H9 (cell line): ENCODE results near the gene MYADM. TPM values are rescaled to one million over a fixed set of nuclear protein-coding genes. Genes with fewer than 3 reads are reported as not detected.

ENCODE experiments used
- DNase-seq: peaks from one replicate; pipeline ENCODE4 v3.0.0-alpha.2; 2017
- H2AFZ ChIP-seq: one replicate; pipeline ENCODE4 v1.6.1; 2013; ENCODE audit warnings: mild to moderate bottlenecking, low read length, control low read depth, moderate library complexity
- H2AK5ac ChIP-seq: 2 replicates; pipeline ENCODE4 v1.6.1; 2013; ENCODE audit warnings: low read length, control low read depth, mixed read lengths; ENCODE audit not compliant: insufficient read length
- H2BK120ac ChIP-seq: one replicate; pipeline ENCODE4 v1.6.1; 2013; ENCODE audit warnings: low read depth, mild to moderate bottlenecking, low read length, control low read depth, inconsistent platforms; ENCODE audit not compliant: poor library complexity, severe bottlenecking
- H2BK12ac ChIP-seq: 2 replicates; pipeline ENCODE4 v1.6.1; 2013; ENCODE audit warnings: low read length, control low read depth, mixed read lengths, low read depth; ENCODE audit not compliant: insufficient read length
- H2BK15ac ChIP-seq: 2 replicates; pipeline ENCODE4 v1.6.1; 2013; ENCODE audit warnings: low read depth, low read length, control low read depth
- H2BK20ac ChIP-seq: one replicate; pipeline ENCODE4 v1.6.1; 2013; ENCODE audit warnings: low read depth, mild to moderate bottlenecking, low read length, control low read depth, inconsistent platforms; ENCODE audit not compliant: poor library complexity, severe bottlenecking
- H2BK5ac ChIP-seq: 2 replicates; pipeline ENCODE4 v1.6.1; 2013; ENCODE audit warnings: low read length, control low read depth, mixed read lengths; ENCODE audit not compliant: insufficient read length
- H3K14ac ChIP-seq: 2 replicates; pipeline ENCODE4 v1.6.1; 2013; ENCODE audit warnings: low read length, control low read depth; ENCODE audit not compliant: insufficient read depth
- H3K18ac ChIP-seq: 2 replicates; pipeline ENCODE4 v1.6.1; 2013; ENCODE audit warnings: low read depth, mild to moderate bottlenecking, mixed read lengths, low read length, control low read depth; ENCODE audit not compliant: insufficient read length
- H3K23ac ChIP-seq: 2 replicates; pipeline ENCODE4 v1.6.1; 2013; ENCODE audit warnings: low read length, control low read depth, mixed read lengths, low read depth; ENCODE audit not compliant: insufficient read length
- H3K23me2 ChIP-seq: 2 replicates; pipeline ENCODE4 v1.6.1; 2013; ENCODE audit warnings: low read depth, mild to moderate bottlenecking, mixed read lengths, low read length, control low read depth; ENCODE audit not compliant: insufficient read length, poor library complexity, severe bottlenecking
- H3K27ac ChIP-seq: 2 replicates; pipeline ENCODE4 v1.5.1; 2013; ENCODE audit warnings: low read length, control low read depth, mixed read lengths, low read depth; ENCODE audit not compliant: insufficient read length
- H3K27me3 ChIP-seq: 2 replicates; pipeline ENCODE4 v1.6.1; 2013; ENCODE audit warnings: low read length, control low read depth, inconsistent platforms; ENCODE audit not compliant: insufficient read depth
- H3K4ac ChIP-seq: 2 replicates; pipeline ENCODE4 v1.6.1; 2013; ENCODE audit warnings: low read depth, mild to moderate bottlenecking, control low read depth, inconsistent platforms, low read length, moderate library complexity
- H3K4me1 ChIP-seq: 2 replicates; pipeline ENCODE4 v1.6.1; 2013; ENCODE audit warnings: low read length, control low read depth, inconsistent platforms; ENCODE audit not compliant: insufficient read depth
- H3K4me2 ChIP-seq: 2 replicates; pipeline ENCODE4 v1.6.1; 2013; ENCODE audit warnings: low read length, control low read depth, mixed read lengths; ENCODE audit not compliant: insufficient read length, insufficient read depth
- H3K56ac ChIP-seq: 2 replicates; pipeline ENCODE4 v1.6.1; 2013; ENCODE audit warnings: low read depth, mild to moderate bottlenecking, mixed read lengths, low read length, control low read depth; ENCODE audit not compliant: insufficient read length
- H3K79me1 ChIP-seq: 2 replicates; pipeline ENCODE4 v1.6.1; 2013; ENCODE audit warnings: low read depth, mild to moderate bottlenecking, moderate library complexity, low read length, control low read depth, inconsistent platforms; ENCODE audit not compliant: insufficient read depth, poor library complexity, severe bottlenecking
- H3K79me2 ChIP-seq: 2 replicates; pipeline ENCODE4 v1.6.1; 2013; ENCODE audit warnings: low read length, control low read depth, inconsistent platforms; ENCODE audit not compliant: insufficient read depth
- H3K9ac ChIP-seq: 2 replicates; pipeline ENCODE4 v1.6.1; 2013; ENCODE audit warnings: low read length, control low read depth, mixed read lengths; ENCODE audit not compliant: insufficient read length; ENCODE audit errors: extremely low read depth
- H3K9me3 ChIP-seq: one replicate; pipeline ENCODE4 v1.6.1; 2013; ENCODE audit warnings: low read depth, low read length, inconsistent platforms; ENCODE audit not compliant: control insufficient read depth
- H3T11ph ChIP-seq: one replicate; pipeline ENCODE4 v1.6.1; 2013; ENCODE audit warnings: mild to moderate bottlenecking, low read length, control low read depth, inconsistent platforms
- H4K20me1 ChIP-seq: one replicate; pipeline ENCODE4 v1.6.1; 2013; ENCODE audit not compliant: control insufficient read depth, insufficient read length, insufficient read depth
- H4K5ac ChIP-seq: 2 replicates; pipeline ENCODE4 v1.6.1; 2013; ENCODE audit warnings: low read depth, mild to moderate bottlenecking, mixed read lengths, low read length, control low read depth; ENCODE audit not compliant: insufficient read length
- H4K8ac ChIP-seq: replicated peaks from 2 replicates; pipeline ENCODE4 v1.6.1; 2013; ENCODE audit warnings: low read length, control low read depth, mixed read lengths, low read depth; ENCODE audit not compliant: insufficient read length
- H4K91ac ChIP-seq: 2 replicates; pipeline ENCODE4 v1.6.1; 2013; ENCODE audit warnings: low read depth, mild to moderate bottlenecking, moderate library complexity, mixed read lengths, low read length, control low read depth; ENCODE audit not compliant: insufficient read length
- H3K27ac Mint-ChIP-seq, 3 experiments: 2 replicates in 2 of 3; 3 replicates in 1 of 3; pipeline ENCODE4 v1.8.0; 2020 to 2021; ENCODE audit warnings: mixed read lengths in 3 of 3, mild to moderate bottlenecking in 1 of 3, moderate library complexity in 1 of 3
- H3K27me3 Mint-ChIP-seq: 2 replicates; pipeline ENCODE4 v1.8.0; 2021; ENCODE audit warnings: low read depth, mild to moderate bottlenecking, moderate library complexity, mixed read lengths
- H3K36me3 Mint-ChIP-seq, 3 experiments: 2 replicates in 2 of 3; 3 replicates in 1 of 3; pipeline ENCODE4 v1.8.0; 2020 to 2021; ENCODE audit warnings: low read depth in 3 of 3, mixed read lengths in 3 of 3; ENCODE audit not compliant: insufficient read depth in 1 of 3
- H3K4me1 Mint-ChIP-seq, 2 experiments: 2 replicates each; pipeline ENCODE4 v1.8.0; 2020; ENCODE audit warnings: mixed read lengths in 2 of 2
- H3K4me3 Mint-ChIP-seq, 2 experiments: 2 replicates in 1 of 2; 3 replicates in 1 of 2; pipeline ENCODE4 v1.8.0; 2020 to 2021; ENCODE audit warnings: mild to moderate bottlenecking in 2 of 2, mixed read lengths in 2 of 2, moderate library complexity in 1 of 2
- H3K9me3 Mint-ChIP-seq, 2 experiments: 2 replicates in 1 of 2; 3 replicates in 1 of 2; pipeline ENCODE4 v1.8.0; 2020; ENCODE audit warnings: mild to moderate bottlenecking in 2 of 2, mixed read lengths in 2 of 2, moderate library complexity in 1 of 2
- WGBS: extraction: QIAGEN DNeasy Blood & Tissue Kit; methylation state at CpG from one replicate; pipeline ENCODE4 v1.1.7; 2013; ENCODE audit warnings: missing lambda C conversion rate, low lambda C conversion rate, mixed read lengths; ENCODE audit not compliant: insufficient read length; ENCODE audit errors: extremely low coverage; 5-methylcytosine and 5-hydroxymethylcytosine counted together
- total RNA-seq: library from RNA; stranded (reverse); gene quantifications from 2 replicates; pipeline ENCODE4 v1.2.1, GENCODE V29; 2021
- TF ChIP-seq, protein P1 (sequence below): fragments of 200-600 bp; sonication (generic); conservative IDR thresholded peaks from 3 replicates; pipeline ENCODE4 v1.8.0; 2021; ENCODE audit warnings: antibody characterized with exemption, mild to moderate bottlenecking

Gene MYADM
- total RNA-seq, 1 experiment from 2014 or later, result 116 TPM

DNA sequence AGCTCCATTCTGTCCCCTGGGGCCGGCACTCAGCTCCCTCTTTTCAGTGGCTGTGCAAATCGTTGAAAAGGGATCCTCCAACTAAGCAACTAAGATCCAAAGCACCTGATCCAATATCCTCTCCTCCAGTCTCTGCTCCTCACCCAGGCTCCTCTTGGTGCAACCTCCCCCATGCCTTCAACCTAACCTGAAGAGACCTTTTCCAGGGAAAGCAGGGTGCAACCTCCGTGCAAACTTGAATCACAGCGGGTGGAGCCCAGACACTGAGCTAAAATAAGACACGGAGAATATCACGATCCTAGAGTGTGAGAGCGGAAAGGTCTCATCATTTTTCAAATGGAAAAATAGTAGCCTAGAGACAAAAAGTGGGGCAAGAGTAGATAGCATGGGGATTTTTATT is 49.7 kb downstream of the MYADM start:
- H3K79me1 ChIP-seq, result no peaks in the 10 kb centered on the region
- no peaks in the 10 kb centered on the region for H3K23me2 ChIP-seq
- no peak overlapping the region for H3K23ac ChIP-seq
- no peak overlapping the region for H3K27ac ChIP-seq
- H3K9ac ChIP-seq, result no peak overlapping the region
- no peak for DNase-seq
- H3K14ac ChIP-seq, result no peak overlapping the region
- H3K4me1 Mint-ChIP-seq, result peaks cover 2% of the 10 kb centered on the region in 2 experiments; a peak in 2 of 4 replicates
- peaks cover 3 to 11% of the 10 kb centered on the region in 2 experiments; a peak in 3 of 5 replicates for H3K9me3 Mint-ChIP-seq
- no peak overlapping the region for H3K18ac ChIP-seq
- H3K27ac Mint-ChIP-seq, result no peak overlapping the region
- no peak overlapping the region for H2BK20ac ChIP-seq
- peaks cover 36 to 70% (median 58%) of the 10 kb centered on the region in 3 experiments for H3K36me3 Mint-ChIP-seq
- no peaks in the 10 kb centered on the region for H3K9me3 ChIP-seq
- no peak overlapping the region for H4K8ac ChIP-seq
- H3K4me3 Mint-ChIP-seq, result no peak overlapping the region
- no peak overlapping the region for H4K91ac ChIP-seq
- WGBS, result no CpG with 5 or more reads among the region's 7 CpGs
- H3K56ac ChIP-seq, result no peak overlapping the region
- TF ChIP-seq, protein P1, sequence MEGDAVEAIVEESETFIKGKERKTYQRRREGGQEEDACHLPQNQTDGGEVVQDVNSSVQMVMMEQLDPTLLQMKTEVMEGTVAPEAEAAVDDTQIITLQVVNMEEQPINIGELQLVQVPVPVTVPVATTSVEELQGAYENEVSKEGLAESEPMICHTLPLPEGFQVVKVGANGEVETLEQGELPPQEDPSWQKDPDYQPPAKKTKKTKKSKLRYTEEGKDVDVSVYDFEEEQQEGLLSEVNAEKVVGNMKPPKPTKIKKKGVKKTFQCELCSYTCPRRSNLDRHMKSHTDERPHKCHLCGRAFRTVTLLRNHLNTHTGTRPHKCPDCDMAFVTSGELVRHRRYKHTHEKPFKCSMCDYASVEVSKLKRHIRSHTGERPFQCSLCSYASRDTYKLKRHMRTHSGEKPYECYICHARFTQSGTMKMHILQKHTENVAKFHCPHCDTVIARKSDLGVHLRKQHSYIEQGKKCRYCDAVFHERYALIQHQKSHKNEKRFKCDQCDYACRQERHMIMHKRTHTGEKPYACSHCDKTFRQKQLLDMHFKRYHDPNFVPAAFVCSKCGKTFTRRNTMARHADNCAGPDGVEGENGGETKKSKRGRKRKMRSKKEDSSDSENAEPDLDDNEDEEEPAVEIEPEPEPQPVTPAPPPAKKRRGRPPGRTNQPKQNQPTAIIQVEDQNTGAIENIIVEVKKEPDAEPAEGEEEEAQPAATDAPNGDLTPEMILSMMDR, result no peak
- no peak overlapping the region for H2BK5ac ChIP-seq
- H2BK15ac ChIP-seq, result no peak overlapping the region
- H3K27me3 Mint-ChIP-seq, result peaks cover 3% of the 10 kb centered on the region
- H3K27me3 ChIP-seq, result no peaks in the 10 kb centered on the region
- no peak overlapping the region for H2AK5ac ChIP-seq
- no peaks in the 10 kb centered on the region for H3K79me2 ChIP-seq
- no peaks in the 10 kb centered on the region for H4K20me1 ChIP-seq
- H3K4me2 ChIP-seq, result no peak overlapping the region
- no peak overlapping the region for H2BK120ac ChIP-seq
- no peaks in the 10 kb centered on the region for H3K4me1 ChIP-seq
- no peak overlapping the region for H3K4ac ChIP-seq
- H4K5ac ChIP-seq, result no peak overlapping the region
- no peak overlapping the region for H2BK12ac ChIP-seq
- no peak overlapping the region for H3T11ph ChIP-seq
- H2AFZ ChIP-seq, result no peak overlapping the region

Other genes starting within 250 kb of the MYADM start
- gene DPRX, start 235.9 kb upstream of the MYADM start, total RNA-seq, result not detected in 2 replicates
- 3.6 and 4.0 TPM in 2 replicates for gene NLRP12, start 43.6 kb upstream of the MYADM start, total RNA-seq
- 7.1 and 8.8 TPM in 2 replicates for gene PRKCG, start 14.3 kb downstream of the MYADM start, total RNA-seq
- gene CACNG7, start 41.4 kb downstream of the MYADM start, total RNA-seq, result 22.1 and 22.7 TPM in 2 replicates
- gene CACNG8, start 95.1 kb downstream of the MYADM start, total RNA-seq, result 6.0 and 7.1 TPM in 2 replicates
- 1.6 and 2.0 TPM in 2 replicates for gene CACNG6, start 123.8 kb downstream of the MYADM start, total RNA-seq
- 0.48 TPM in 1 of 2 replicates, not detected in the other for gene VSTM1, start 196.0 kb downstream of the MYADM start, total RNA-seq
- not detected in 2 replicates for gene TARM1, start 213.5 kb downstream of the MYADM start, total RNA-seq
- 0.24 and 0.53 TPM in 2 replicates for gene OSCAR, start 232.9 kb downstream of the MYADM start, total RNA-seq
- gene NDUFA3, start 235.0 kb downstream of the MYADM start, total RNA-seq, result 174 and 188 TPM in 2 replicates
- gene TFPT, start 247.8 kb downstream of the MYADM start, total RNA-seq, result 26.6 and 28.2 TPM in 2 replicates
- 82.1 and 84.4 TPM in 2 replicates for gene PRPF31, start 247.9 kb downstream of the MYADM start, total RNA-seq